Stimulated activated CD8-positive, alpha-beta memory T cell treated with anti-CD3 and anti-CD28 coated beads, Interleukin-12 subunit alpha, Interleukin-12 subunit beta, amount 100 ng/mL, for 24 hours (primary cell): ENCODE data around the gene ZFP30.

ENCODE experiments used
- DNase-seq: peaks from one replicate; pipeline ENCODE4 v3.0.0-alpha.2; 2020; ENCODE audit errors: extremely low read depth

ZFP30 gene

GRCh38 chr19:37564624-37565369 is 90.5 kb downstream of the ZFP30 start:
- DNase-seq, result no peak
